HG02938 (cell line): ENCODE data around the gene MDH2.
"Not testable (repeated sequence)": the region's sequence is repeated elsewhere in the genome, so short reads cannot be mapped to it uniquely, and the experiment has no call there.

Source experiments
- ATAC-seq: cut with Tn5 transposase; IDR thresholded peaks from one replicate; pipeline ENCODE4 v1.9.1; 2021; ENCODE audit warnings: mild to moderate bottlenecking, moderate library complexity; ENCODE audit not compliant: unreplicated experiment

MDH2 gene, protein sequence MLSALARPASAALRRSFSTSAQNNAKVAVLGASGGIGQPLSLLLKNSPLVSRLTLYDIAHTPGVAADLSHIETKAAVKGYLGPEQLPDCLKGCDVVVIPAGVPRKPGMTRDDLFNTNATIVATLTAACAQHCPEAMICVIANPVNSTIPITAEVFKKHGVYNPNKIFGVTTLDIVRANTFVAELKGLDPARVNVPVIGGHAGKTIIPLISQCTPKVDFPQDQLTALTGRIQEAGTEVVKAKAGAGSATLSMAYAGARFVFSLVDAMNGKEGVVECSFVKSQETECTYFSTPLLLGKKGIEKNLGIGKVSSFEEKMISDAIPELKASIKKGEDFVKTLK

DNA sequence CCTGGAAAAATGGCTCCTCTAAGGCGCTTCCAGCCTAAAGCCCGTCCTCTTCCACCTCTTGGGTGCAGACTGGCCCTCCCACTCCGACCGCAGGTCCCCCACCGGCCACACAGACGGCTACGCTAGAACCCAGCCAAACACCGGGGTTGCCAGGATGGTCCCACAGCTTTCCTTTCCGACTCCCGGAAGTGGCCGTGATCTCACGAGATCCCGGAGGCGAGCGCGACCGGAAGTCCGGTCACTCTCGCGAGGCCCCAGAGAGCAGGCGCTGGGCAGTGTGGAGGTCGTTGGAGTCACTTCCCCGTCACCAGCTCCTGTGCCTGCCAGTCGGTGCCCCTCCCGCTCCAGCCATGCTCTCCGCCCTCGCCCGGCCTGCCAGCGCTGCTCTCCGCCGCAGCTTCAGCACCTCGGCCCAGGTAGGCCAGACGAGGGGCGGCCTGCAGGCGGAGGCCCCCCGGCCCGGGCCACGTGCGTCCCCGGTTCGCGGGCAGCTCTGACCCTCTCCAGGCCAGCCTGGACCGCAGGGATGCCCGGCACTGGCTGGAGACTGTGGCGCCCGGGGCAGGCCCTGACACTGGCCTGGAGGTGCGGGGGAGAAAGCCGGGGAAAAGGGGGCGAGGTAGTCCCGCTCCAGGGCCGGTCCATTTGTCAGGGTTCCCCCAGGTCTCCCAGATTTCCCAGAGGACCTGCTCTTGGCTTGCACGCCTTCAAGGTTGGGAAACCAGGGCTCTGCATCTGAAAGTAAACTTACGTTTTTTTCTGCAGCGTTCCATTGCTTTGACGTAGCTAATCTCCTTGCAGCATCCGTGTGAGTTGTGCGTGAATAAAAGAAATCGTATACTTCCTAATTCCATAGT lies at the start of gene MDH2, which contains the start of gene STYXL1:
Gene MDH2, plus strand, starts transcription at position 296 of the 857 bp plus-strand sequence. Its CDS starts 55 bp downstream, at position 351.
Gene STYXL1, minus strand, starts transcription at position 190 of the 857 bp plus-strand sequence. CDS start 17,477 bp downstream, outside the sequence.
- ATAC-seq = peak; percentile 88

DNA sequence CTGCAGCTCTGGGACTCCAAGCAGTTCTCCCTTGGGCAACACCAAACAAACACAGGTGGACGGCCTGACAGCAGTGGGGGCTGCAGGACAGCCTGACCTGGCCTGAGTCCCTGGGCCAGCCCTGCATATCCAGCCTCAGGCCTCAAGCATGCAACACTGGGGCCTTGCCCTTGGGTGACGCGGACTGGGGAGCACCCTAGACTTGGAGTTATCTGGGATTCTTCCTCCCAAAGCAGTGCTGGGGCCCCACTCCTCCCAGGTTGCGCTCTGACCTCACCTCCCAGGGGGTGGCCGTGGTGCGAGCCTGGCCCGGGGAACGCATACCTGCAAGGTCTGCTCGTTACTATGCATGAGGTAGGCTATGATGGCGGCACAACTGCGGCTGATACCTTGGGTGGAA lies 47.3 kb upstream of the MDH2 start:
- no peak for ATAC-seq

DNA sequence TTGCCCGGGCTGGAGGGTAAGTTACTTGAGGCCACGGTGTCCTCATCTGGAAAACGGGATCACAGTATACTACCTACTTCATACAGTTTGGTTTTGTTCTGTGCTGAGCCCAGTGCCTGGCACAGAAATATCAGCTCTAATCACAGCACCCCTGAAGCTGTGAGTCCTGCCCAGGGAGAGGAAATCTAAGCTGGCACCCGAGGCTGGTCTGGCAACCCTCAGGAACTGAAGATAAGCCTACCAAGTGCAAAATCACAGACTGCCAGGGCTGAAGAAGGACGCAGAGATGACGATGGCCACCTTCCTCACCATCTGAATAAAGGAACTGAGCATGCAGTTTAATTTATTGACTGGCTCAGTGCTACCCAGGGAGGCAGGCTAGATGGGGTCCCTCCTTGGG lies 45.8 kb upstream of the MDH2 start:
- ATAC-seq = no peak

DNA sequence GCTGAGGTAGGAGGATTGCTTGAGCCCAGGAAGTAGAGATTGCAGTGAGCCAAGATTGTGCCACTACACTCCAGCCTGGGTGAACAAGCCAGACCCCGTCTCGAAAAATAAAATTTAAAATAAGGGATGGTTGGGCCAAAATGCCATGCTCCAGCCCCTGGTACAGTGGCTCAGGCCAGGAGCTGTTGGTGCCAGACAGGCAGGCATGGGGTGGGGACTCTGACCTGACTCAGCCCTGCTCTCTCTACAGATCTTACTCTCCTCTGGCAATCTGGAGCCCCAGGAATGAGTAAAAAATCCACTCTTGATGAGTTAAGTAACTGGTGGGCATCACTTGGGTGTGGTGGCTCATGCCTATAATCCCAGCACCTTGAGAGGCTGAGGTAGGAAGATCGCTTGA lies 45.1 kb upstream of the MDH2 start:
- no peak for ATAC-seq

DNA sequence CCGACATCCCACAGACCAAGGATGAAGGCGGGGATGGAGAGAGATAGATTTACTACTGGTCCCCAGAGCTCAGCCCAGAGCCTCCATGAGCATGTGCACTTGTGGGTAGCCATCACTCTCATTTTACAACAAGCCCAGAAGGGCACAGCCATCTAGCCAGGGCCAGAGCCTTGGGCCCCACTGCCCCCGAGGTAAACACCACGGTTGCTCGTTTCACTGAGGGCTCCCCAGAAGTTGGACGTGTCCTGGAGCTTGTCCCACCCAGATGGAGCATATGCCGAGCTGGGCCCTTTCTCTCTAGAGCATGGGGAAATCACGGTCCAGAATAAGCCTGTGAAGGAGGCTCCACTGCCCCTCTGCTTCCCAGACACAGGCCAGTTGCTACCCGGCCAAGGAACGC lies 44.6 kb upstream of the MDH2 start:
- ATAC-seq = no peak

DNA sequence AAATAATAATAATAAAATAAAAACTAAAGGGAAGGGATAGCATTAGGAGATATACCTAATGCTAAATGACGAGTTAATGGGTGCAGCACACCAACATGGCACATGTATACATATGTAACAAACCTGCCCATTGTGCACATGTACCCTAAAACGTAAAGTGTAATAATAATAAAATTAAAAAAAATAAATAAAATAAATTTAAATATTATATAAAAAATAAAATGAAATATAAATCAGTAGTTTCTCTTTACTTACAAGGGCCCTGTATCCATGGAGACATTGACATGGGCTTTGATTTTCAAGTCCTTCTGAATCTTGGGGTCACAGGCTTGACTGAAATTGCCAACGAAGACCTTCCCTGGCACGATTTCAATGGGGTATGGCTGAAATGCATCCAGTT lies 42.9 kb upstream of the MDH2 start:
- ATAC-seq = not testable (repeated sequence)

DNA sequence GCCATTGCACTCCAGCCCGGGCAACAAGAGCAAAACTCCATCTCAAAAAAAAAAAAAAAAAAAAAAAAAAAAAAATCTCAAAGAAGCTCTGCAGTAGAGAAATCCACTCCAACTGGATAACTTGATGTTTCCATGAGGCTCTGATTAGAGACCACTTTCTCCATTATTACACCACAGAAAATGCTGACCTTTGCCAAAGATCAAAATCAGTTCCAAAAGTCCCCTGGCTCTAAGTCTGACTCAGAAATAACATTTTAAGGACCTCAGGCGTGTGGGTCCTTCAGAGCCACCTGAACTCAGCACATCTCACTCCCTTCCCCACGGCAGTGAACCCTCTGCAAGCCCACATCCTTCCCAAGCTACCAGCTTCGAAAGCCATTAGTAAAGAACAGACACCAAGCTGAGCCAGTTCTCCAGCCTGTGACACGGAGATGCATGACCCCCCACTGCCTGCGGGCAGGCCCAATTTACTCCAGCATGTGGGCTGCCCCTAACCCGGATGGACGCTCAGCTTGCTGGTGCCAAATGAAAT lies 39.7 kb upstream of the MDH2 start:
- ATAC-seq = no peak

DNA sequence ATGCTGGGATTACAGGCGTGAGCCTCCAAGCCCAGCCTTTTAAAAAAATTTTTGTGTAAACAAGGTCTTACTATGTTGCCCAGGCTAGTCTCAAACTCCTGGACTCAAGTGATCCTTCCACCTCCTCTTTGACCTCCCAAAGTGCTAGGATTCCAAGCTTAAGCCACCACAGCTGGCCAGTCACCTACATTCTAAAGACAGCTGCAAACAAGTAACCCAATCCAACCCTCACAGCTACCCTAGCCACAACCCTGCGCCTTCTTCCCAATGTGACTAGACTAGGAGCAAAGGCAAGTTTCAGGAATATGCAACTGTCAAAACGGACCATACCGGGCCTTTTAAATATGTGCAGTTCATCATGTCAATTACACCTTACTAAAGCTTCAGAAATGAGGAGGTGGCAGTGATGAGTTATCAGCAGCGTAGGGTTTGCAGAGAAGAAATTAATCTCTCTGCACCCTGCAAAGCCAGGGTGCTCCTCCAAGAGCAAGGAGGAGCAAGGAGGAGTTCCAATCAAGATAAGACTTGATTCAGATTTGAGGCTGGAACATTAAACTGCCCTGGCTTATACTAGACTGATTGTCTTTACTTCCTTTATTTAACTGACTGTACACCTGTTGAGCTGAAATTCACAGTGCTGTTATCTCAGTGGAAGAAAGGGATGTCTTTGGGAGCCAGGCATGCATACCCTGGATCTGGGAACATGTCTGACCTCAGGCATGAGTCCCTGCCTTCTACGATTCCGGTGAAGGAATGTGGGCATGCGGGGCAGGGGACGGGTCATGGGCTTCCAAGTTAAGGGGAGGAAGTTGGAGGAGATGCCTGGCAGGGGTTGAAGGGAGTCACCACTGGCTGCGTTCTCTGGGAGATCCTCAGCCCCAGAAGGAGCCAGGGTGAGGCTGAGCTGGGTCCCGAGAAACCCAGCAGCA lies 38.0 kb upstream of the MDH2 start:
- ATAC-seq = no peak

DNA sequence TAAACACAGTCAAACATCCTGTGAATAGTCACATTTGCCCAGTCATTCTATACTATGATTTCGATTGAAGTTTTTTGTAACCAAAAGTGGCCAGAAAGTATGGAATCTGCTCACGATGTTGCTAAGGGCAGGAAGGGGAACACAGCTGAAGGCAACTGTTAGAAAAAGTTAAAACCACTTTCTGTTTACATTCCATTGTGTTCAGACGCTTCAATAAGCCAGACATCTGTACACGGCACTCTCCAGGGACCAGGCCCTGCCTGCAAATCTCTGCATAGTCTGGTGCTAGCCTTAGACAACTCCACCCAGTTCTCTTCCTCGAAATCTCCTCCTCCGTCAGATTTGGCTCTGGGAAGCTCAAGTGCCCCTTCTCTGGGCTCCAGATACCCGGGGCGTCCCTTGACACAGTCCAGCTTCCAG lies 36.5 kb upstream of the MDH2 start:
- ATAC-seq = no peak

DNA sequence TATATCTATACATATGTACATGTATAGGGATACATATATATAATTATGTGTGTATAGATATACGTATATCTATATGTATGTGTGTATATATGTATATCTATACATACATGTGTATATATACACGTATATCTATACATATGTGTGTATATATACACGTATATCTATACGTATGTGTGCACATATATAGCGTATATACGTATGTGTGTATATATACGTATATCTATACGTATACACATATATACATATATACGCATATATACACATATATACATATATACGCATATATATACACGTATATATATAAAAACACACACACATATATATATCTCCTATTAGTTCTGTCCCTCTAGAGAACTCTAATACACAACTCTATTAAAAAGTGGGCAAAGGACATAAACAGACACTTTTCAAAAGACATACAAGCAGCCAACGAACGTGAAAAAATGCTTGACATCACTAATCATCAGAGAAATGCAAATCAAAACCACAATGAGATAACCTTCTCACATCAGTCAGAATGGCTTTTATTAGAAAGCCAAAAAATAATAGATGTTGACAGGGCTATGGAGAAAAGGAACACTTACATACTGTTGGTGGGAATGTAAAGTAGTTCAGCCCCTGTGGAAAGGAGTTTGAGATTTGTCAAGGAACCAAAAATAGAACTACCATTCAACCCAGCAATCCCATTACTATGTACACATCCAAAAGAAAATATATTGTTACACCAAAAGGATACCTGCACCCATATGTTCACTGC lies 31.5 kb upstream of the MDH2 start:
- no peak for ATAC-seq

DNA sequence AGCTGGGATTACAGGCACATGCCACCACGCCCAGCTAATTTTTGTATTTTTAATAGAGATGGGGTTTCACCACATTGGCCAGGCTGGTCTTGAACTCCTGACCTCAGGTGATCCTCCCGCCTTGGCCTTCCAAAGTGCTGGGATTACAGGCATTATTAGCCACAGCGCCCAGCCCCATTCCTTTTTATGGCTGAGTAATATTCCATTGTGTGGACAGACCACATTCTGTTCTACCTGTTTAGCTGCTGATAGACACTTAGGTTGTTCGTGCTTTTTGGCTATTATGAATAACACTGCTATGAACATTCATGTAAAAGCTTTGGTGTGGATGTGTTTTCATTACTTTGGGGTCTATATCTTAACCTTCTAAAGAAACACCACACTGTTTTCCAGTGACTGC lies 29.4 kb upstream of the MDH2 start:
- ATAC-seq = not testable (repeated sequence)

DNA sequence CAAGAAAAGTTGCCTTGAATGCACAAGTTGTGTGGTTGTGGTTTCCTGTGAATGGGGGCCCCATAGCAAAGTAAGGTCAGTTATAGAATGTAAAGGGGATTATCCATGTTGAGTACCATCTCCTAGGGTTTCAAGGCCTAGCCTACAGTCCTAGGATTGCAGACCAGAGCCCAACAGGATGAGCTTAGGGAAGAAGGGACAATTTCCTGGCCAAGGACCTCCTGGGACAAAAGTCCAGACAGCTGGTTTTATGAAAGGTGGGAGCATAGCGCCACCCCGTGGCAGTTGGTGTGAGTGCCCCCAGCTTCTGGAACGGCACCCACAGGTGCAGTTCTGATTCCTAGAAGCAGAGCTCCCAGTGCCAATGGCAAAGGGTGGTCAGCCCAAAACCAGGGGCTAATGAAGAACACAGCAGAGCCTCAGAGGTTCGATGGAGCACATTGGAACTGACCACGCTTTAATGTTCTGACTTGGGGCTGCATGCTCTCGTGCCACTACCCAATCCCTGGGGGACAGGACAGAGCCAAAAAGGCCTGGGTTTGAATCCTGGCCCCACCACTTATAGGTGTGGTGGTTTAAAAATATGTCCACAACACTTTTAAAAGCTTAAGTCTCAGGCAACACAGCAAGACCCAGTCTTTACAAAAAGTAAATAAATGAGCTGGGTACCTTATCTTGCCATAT lies 27.7 kb upstream of the MDH2 start:
- ATAC-seq = no peak

DNA sequence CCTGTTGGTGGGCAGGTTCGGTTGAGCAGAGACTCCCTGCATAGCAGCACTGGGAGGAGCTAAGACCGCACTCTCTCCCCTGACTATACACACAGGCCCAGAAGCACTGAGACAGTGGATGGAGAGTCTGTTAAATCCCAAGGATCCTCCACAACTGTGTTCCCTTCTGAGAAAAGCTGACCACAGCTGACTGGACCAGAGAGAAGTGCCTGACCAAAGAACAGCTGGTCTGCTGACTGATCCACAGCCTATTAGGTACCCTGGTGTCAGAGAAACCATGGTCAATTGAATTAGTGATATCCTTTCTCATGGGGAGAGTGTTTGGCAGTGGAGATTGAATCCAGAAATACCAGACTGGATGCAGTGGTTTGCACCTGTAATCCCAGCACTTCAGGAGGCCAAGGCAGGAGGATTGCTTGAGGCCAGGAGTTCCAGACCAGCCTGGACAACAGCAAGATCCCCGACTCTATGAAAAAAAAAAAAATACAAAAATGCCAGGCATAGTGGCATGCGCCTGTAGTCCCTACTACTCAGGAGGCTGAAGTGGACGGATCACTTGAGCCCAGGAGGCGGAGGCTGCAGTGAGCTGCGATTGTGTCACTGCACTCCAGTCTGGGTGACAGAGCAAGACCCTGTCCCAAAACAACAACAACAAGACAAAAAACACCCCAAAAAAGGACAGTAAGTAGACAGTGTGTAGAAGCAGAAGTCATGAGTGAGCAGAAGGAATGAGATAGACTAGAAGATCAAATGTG lies 25.7 kb upstream of the MDH2 start:
- ATAC-seq = no peak

DNA sequence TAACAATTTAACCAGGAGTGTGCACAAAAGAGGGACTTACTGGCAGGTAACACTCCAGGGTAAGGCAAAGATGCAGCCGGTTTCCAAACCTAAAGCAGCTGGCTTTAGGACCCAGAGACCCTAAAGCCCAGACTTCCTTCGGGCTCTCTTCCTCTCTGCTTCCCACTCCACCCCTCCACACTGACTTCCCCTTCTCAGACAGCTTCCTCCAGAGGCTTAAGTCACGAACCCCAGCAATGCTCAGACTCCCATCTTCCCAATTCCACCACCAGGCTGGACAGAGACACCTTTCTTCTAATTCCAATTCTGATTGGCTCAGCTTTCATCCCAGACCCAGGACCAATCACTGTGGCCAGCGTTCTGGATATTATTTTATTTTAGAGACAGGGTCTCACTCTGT lies 24.9 kb upstream of the MDH2 start:
- no peak for ATAC-seq

DNA sequence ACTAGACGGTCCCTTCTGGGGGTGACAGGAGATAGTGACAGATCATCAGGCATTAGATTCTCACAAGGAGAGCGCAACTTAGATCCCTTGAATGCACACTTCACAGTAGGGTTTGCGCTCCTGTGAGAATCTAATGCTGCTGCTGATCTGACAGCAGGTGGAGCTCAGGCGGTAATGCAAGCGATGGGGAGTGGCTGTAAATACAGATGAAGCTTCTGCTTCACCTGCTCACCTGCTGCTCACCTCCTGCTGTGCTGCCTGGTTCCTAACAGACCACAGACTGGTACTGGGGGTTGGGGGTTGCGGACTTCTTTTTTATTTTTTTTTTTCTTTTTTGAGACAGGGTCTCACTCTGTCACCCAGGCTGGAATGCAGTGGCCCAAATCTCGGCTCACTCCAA lies 18.2 kb upstream of the MDH2 start:
- not testable (repeated sequence) for ATAC-seq

DNA sequence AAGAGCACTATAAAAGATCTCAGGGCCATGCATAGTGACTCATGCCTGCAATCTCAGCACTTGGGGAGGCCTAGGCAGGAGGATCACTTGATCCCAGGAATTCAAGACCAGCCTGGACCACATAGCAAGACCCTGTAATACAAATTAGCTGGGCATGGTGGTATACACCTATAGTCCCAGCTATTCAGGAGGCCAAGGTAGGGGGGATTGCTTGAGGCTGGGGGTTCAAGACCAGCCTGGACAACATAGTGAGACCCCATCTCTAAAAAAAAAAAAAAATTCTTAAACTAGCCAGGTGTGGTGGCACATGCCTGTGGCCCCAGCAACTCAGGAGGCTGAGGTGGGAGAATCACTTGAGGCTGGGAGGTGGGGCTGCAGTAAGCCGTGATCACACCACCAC lies 15.9 kb upstream of the MDH2 start:
- ATAC-seq = no peak

DNA sequence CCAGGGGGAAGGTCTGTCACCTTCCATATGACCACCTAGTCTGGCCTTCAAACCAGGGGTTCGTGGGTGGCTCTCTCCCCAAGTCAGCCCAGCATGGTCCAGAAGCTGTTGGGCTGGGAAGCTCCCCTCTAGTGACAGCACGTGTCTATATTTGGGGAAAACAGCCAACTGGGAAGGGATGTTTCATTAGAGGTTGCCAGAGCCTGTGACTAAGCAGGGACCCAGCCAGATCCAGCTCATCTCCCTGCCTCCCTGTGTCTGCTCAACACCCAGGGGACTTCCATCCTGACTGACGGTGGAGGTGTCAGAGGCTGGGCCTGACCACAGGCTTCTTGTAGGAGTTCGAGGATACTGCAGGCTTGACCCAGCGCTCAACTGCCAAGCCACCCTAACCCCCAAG lies 10.6 kb upstream of the MDH2 start:
- no peak for ATAC-seq

DNA sequence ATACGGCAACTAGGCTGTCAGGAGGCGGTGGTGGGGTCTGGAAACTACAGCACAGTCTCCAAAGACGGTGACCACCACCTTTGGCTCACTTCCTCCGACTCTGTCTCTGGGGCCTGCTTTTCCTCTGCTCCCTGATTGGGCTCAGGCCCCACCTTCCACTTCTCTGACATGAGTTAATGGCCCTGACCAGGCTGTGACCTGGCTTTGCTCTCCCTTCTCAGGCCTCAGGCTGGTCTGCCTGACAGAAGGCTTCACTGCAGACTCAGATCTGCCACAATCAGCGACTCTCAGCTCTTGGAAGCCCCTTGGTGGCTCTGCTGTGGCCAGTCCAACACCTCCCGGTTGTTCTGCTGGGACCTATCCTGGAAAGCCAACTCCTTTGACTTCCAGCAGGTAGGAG lies 7.8 kb upstream of the MDH2 start:
- ATAC-seq = no peak
